ENCODE results near the gene PLA2G4E. TPM values are rescaled to one million over a fixed set of nuclear protein-coding genes. Genes with fewer than 3 reads are reported as not detected.

PLA2G4E gene
- total and polyA plus RNA-seq, 7 donors: 0.01 to 0.34 (median 0.08) TPM; not detected in 2

DNA sequence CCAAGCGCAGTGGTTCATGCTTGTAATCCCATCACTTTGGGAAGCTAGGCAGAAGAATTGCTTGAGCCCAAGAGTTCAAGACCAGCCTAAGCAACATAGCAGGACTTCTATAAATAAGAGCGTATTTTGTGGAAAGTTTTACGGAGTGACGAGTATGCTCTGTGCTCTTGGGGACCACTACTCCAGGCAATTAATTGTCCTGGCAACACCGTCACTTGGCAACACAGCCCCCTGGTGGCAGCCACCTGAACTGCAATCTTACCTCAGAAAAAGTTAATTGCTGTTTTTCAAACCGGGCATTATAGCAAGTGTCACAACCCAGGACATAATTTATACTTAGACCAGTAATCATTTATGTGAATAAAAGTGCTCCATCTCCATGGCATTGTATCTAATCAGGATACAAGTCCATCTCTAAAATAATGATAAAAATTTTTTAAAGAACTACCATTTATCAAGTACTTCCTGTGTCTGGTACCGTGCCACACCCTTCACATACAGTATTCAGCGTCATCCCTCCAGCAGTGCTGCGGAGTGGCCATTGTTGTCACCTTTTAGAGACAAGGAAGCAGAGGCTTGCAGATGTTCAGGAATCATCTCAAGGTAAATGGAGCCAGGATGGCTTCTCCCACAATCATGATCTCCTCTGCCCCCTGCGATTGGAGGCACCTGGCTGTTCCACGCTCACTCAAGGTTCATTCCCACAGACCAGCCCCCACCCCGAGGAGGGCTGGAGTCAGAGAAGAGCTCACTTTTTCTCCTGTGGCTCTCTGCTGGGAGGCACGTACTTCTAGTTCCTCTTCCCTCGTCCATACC, 39.0 kb upstream of the PLA2G4E start:
- no peaks in the 10 kb centered on the region for H3K9me3 ChIP-seq
- ATAC-seq (peak in 1 of 4 donors; percentile 31), DNase-seq (peak in 1 of 2 donors; percentile 49)
- no peak overlapping the region for H3K4me3 ChIP-seq
- intact Hi-C loops (cut with DNase I): loop anchor here in 1 of 2 donors (2.0 kb wide), 1 partner anchor 71 kb away; no protein-coding TSS in a partner anchor
- no peak overlapping the region for H3K27ac ChIP-seq
- 46 to 52% (median 50%) methylated on average over 14 of the region's 14 CpGs for WGBS, 3 donors
- no peaks in the 10 kb centered on the region for H3K36me3 ChIP-seq (ENCODE audit: insufficient read depth in 1 of 2, low read depth in 1 of 2)
- H3K4me1 ChIP-seq: no peaks in the 10 kb centered on the region
- TF ChIP-seq, protein P1, sequence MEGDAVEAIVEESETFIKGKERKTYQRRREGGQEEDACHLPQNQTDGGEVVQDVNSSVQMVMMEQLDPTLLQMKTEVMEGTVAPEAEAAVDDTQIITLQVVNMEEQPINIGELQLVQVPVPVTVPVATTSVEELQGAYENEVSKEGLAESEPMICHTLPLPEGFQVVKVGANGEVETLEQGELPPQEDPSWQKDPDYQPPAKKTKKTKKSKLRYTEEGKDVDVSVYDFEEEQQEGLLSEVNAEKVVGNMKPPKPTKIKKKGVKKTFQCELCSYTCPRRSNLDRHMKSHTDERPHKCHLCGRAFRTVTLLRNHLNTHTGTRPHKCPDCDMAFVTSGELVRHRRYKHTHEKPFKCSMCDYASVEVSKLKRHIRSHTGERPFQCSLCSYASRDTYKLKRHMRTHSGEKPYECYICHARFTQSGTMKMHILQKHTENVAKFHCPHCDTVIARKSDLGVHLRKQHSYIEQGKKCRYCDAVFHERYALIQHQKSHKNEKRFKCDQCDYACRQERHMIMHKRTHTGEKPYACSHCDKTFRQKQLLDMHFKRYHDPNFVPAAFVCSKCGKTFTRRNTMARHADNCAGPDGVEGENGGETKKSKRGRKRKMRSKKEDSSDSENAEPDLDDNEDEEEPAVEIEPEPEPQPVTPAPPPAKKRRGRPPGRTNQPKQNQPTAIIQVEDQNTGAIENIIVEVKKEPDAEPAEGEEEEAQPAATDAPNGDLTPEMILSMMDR (IDR thresholded peaks at IDR 0.05): peak; percentile 90
- no peaks in the 10 kb centered on the region for H3K27me3 ChIP-seq (ENCODE audit: insufficient read depth in 3 of 3, low read length in 2 of 3)

DNA sequence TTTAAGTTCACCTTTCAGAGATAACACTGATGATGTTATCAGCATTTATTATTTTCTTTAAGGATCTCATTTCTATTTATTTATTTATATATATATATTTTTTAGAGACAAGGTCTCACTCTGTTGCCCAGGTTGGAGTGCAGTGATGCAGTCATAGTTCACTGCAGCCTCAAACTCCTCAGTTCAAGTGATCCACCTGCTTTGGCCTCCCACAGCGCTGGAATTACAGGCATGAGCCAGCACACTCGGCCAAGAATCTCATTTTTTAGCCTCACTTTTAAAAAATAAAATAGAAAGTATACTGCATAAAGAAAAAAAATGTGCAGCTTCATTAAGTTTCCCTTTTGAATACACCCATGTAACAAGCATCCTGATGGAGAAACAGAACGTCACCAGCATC, 37.9 kb upstream of the PLA2G4E start:
- DNase-seq (no peak), ATAC-seq (no peak)
- Histone ChIP-seq H3K4me3 (no peak overlapping the region), H3K9me3 (no peaks in the 10 kb centered on the region), H3K27me3 (ENCODE audit: insufficient read depth in 3 of 3, low read length in 2 of 3) (no peaks in the 10 kb centered on the region), H3K36me3 (ENCODE audit: insufficient read depth in 1 of 2, low read depth in 1 of 2) (no peaks in the 10 kb centered on the region), H3K27ac (no peak overlapping the region), H3K4me1 (peaks cover 6% of the 10 kb centered on the region)
- 51 to 65% (median 53%) methylated on average over 3 of the region's 3 CpGs for WGBS, 3 donors
- TF ChIP-seq, protein P1 (IDR thresholded peaks at IDR 0.05): no peak
- intact Hi-C loops (cut with DNase I): loop anchor here in 1 of 2 donors (2.0 kb wide), 1 partner anchor 70 kb away; no protein-coding TSS in a partner anchor

DNA sequence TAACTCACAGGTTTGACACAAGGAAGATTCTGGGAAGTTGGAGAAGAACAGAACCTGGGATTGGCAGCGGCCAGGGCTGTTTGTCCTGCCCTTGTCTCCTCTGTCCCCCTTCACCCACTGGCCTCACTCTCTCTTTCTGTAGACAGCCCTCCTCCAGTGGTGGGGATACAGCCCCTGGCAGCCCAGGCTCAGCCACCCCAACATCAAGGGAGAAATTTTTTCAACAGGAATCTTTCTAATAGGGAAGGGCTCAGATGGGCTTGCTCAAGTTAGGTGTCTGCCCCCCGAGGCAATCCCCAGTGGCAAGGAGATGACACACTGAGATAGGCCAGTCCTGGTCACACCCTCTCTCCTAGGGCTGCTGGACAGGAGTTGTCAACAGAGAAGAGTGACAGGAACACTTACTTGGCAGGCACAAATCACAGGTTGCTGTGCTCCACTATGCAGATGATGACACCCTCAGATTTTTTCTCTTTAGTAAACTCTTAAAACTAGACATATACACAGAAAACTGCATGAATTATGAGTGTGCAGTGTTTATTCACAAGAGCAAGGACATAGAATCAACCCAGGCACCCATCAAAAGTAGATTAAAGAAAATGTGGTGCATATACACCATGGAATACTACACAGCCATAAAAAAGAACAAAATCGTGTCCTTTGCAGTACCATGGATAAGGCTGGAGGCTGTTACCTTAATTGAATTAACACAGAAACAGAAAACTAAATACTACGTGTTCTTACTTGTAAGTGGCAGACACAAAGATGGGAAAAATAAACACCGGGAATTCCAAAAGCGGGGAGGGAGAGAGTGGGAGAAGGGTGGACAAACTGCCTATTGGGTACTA, 37.2 kb upstream of the PLA2G4E start:
- Histone ChIP-seq H3K9me3 (no peaks in the 10 kb centered on the region), H3K27me3 (ENCODE audit: insufficient read depth in 3 of 3, low read length in 2 of 3) (no peaks in the 10 kb centered on the region), H3K4me1 (peaks cover 14% of the 10 kb centered on the region), H3K27ac (no peak overlapping the region), H3K36me3 (ENCODE audit: insufficient read depth in 1 of 2, low read depth in 1 of 2) (no peaks in the 10 kb centered on the region), H3K4me3 (no peak overlapping the region)
- no peak for ATAC-seq
- intact Hi-C loops (cut with DNase I): loop anchor here (1.0 to 2.0 kb wide), 2 partner anchors 69 kb away; no protein-coding TSS in a partner anchor
- TF ChIP-seq, protein P1 (IDR thresholded peaks at IDR 0.05): no peak
- 83 to 87% (median 85%) methylated on average over 6 of the region's 6 CpGs for WGBS, 3 donors
- DNase-seq: no peak

DNA sequence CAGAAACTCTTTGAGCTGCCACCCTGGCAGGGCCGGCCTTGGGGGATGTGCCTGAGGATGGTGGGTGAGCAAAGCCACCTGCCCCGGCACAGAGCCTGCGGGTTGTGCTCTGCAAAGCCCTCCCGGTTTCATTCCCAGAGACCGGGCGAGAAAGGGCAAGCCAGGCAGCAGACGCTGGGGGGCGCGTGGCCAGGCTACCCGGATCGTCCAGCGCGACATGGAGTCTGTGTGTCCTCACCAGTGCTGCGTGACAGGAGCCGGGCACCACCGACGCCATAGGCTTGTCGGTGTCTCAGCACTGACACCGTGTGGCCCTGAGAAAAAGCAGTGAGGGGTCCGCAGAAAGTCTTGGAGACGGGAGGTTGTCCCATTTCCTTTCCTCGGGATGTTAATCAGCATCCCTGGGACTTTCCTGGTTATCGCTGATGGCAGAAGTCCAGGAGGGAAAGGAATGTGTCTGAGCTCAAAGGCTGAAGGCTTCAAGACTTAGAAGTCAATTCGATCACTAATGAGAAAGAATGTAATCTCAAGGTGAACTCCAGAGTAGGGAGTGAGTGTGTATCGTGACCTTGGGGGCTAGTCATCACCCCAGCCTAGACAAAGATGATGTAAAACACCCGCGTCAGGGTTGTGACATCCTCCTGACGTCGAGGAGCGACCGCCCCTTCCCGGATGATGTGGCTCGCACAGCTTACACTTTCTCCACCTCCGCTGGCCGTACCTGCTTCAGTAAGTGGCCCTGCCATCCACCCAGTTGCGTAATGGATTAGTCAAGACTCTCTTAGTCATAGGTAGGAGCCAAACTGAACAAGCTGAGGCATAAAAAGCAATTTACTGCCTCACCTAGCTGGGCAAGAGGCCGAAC, 36.3 kb upstream of the PLA2G4E start:
- H3K36me3 ChIP-seq (ENCODE audit: insufficient read depth in 1 of 2, low read depth in 1 of 2): no peaks in the 10 kb centered on the region
- H3K9me3 ChIP-seq: no peaks in the 10 kb centered on the region
- WGBS, 3 donors: 18 to 20% (median 19%) methylated on average over 36 to 37 of the region's 37 CpGs
- DNase-seq (peak; percentile 81 to 92), ATAC-seq (peak; percentile 90 to 97 (median 95))
- H3K4me1 ChIP-seq: peaks cover 21% of the 10 kb centered on the region
- peak overlapping the region; percentile 46 for H3K4me3 ChIP-seq
- H3K27ac ChIP-seq: no peak overlapping the region
- H3K27me3 ChIP-seq (ENCODE audit: insufficient read depth in 3 of 3, low read length in 2 of 3): no peaks in the 10 kb centered on the region
- intact Hi-C loops (cut with DNase I): loop anchor here in 1 of 2 donors (1.0 kb wide), 1 partner anchor 68 kb away; no protein-coding TSS in a partner anchor
- TF ChIP-seq, protein P1 (IDR thresholded peaks at IDR 0.05): peak; percentile 77
